Osteoblast (primary cell): Measurements from ENCODE around the gene SPATS2. TPM values are rescaled to one million over a fixed set of nuclear protein-coding genes. Genes with fewer than 3 reads are reported as not detected.

Experiments
- DNase-seq: peaks from one replicate; pipeline ENCODE4 v3.0.0; 2011; ENCODE audit warnings: low spot score, mixed read lengths; ENCODE audit not compliant: insufficient read length; ENCODE audit errors: missing footprints
- H2AFZ ChIP-seq: 2 replicates; pipeline ENCODE4 v1.6.0; 2011; ENCODE audit warnings: mild to moderate bottlenecking, low read length
- H3K27ac ChIP-seq: 2 replicates; pipeline ENCODE4 v1.5.1; 2011; ENCODE audit warnings: mild to moderate bottlenecking, low read depth, low read length, moderate library complexity
- H3K27me3 ChIP-seq: 2 replicates; pipeline ENCODE4 v1.6.0; 2012; ENCODE audit warnings: mild to moderate bottlenecking, control low read depth, inconsistent platforms, low read length, moderate library complexity; ENCODE audit not compliant: insufficient read depth
- H3K36me3 ChIP-seq: 2 replicates; pipeline ENCODE4 v1.5.1; 2011; ENCODE audit warnings: mild to moderate bottlenecking, low read length, control low read depth, moderate library complexity; ENCODE audit not compliant: insufficient read depth
- H3K4me1 ChIP-seq: 2 replicates; pipeline ENCODE4 v1.5.1; 2011; ENCODE audit warnings: mild to moderate bottlenecking, low read length, control low read depth, moderate library complexity; ENCODE audit not compliant: insufficient read depth
- H3K4me2 ChIP-seq: 2 replicates; pipeline ENCODE4 v1.6.0; 2011; ENCODE audit warnings: mild to moderate bottlenecking, low read length; ENCODE audit not compliant: insufficient read depth
- H3K4me3 ChIP-seq: fragments of 200-600 bp; sonication (generic); 3 replicates; pipeline ENCODE4 v1.5.1; 2012; ENCODE audit warnings: mild to moderate bottlenecking, low read length, inconsistent platforms; ENCODE audit not compliant: insufficient read depth
- H3K79me2 ChIP-seq: 2 replicates; pipeline ENCODE4 v1.6.0; 2012; ENCODE audit warnings: mild to moderate bottlenecking, low read length, control low read depth, inconsistent platforms; ENCODE audit not compliant: insufficient read depth
- H3K9me3 ChIP-seq: 2 replicates; pipeline ENCODE4 v1.5.1; 2011; ENCODE audit warnings: low read depth, low read length, control low read depth
- H4K20me1 ChIP-seq: 2 replicates; pipeline ENCODE4 v1.6.0; 2012; ENCODE audit warnings: mild to moderate bottlenecking, low read length, control low read depth; ENCODE audit not compliant: insufficient read depth
- total RNA-seq: library from RNA; depleted of rRNA; stranded (reverse); fragments of >200 nt; gene quantifications from 2 replicates; pipeline ENCODE4 v1.2.3, GENCODE V29; 2012
- TF ChIP-seq, protein P1 (sequence below): IDR thresholded peaks from 2 replicates; pipeline ENCODE4 v1.5.1; 2011; ENCODE audit warnings: mild to moderate bottlenecking, low read depth, low read length, moderate library complexity; ENCODE audit errors: extremely low read depth

SPATS2 gene
- total RNA-seq, 1 donor: 25.7 TPM

DNA sequence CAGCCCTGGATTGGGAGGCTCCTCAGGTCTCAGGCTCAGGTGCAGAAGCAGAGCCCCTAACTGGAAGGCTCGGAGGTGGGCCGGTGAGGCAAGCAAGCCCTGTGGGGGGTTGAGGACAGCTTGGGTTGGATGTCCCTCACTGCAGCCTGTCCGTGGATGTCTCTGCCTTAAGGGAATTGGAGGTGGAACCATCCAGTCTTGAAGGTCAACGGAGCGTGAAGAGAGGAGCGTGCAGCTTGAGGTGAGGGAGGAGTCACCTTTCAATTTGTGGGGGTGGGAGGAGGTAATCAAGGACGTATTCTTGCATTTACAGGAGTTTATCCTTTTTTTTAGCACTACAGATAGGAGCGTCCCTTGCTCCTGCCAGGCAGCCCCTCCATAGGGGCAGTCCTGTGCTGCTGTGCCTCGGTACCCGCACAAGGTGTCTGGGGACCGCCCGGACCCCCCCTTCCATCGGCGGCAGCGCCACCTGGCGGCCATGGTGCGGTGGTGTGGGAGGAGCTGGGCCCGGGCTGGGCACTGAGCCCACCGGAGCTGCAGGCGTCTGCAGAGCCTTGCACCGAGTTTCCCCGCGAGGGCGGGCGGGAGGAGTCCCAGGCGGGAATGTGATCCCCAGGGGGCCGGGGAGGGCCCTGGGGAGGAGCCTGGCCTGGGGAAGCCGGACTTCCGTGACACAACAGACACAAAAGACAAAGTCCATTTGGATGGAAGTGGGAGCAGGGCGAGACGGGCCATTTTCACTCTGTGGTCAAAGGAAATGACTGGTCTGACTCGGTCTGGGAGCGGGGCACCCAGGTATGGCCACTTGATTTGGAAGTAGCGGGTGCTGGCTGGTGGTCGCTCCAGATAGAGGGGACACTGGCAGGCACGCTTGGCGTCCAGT lies 19.7 kb upstream of the SPATS2 start:
- no peaks in the 10 kb centered on the region for H3K36me3 ChIP-seq
- H3K4me3 ChIP-seq: peak overlapping the region; percentile 67
- peaks cover 32% of the 10 kb centered on the region for H3K4me1 ChIP-seq
- DNase-seq: peak; percentile 100
- no peaks in the 10 kb centered on the region for H4K20me1 ChIP-seq
- TF ChIP-seq, protein P1, sequence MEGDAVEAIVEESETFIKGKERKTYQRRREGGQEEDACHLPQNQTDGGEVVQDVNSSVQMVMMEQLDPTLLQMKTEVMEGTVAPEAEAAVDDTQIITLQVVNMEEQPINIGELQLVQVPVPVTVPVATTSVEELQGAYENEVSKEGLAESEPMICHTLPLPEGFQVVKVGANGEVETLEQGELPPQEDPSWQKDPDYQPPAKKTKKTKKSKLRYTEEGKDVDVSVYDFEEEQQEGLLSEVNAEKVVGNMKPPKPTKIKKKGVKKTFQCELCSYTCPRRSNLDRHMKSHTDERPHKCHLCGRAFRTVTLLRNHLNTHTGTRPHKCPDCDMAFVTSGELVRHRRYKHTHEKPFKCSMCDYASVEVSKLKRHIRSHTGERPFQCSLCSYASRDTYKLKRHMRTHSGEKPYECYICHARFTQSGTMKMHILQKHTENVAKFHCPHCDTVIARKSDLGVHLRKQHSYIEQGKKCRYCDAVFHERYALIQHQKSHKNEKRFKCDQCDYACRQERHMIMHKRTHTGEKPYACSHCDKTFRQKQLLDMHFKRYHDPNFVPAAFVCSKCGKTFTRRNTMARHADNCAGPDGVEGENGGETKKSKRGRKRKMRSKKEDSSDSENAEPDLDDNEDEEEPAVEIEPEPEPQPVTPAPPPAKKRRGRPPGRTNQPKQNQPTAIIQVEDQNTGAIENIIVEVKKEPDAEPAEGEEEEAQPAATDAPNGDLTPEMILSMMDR: peak; percentile 86
- H3K79me2 ChIP-seq: no peaks in the 10 kb centered on the region
- peaks cover 38% of the 10 kb centered on the region for H3K27me3 ChIP-seq
- H2AFZ ChIP-seq: peak overlapping the region; percentile 86
- peak overlapping the region; percentile 89 for H3K4me2 ChIP-seq
- H3K9me3 ChIP-seq: no peaks in the 10 kb centered on the region
- no peak overlapping the region for H3K27ac ChIP-seq

DNA sequence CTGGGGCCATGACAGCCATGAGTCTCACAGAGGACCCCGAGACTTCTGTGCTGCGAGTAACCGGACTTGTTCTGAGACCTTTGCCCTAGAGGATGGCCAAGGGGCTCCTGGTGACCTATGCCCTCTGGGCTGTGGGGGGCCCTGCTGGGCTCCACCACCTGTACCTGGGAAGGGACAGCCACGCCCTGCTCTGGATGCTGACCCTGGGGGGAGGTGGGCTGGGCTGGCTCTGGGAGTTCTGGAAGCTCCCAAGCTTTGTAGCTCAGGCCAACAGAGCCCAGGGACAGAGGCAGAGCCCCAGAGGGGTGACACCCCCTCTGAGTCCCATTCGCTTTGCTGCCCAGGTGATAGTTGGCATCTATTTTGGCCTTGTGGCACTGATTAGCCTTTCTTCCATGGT lies 18.5 kb upstream of the SPATS2 start:
- no peaks in the 10 kb centered on the region for H3K79me2 ChIP-seq
- H3K4me3 ChIP-seq: no peak overlapping the region
- no peak overlapping the region for H2AFZ ChIP-seq
- H3K27me3 ChIP-seq: peaks cover 27% of the 10 kb centered on the region
- no peak overlapping the region for H3K27ac ChIP-seq
- DNase-seq: peak; percentile 25
- H3K4me2 ChIP-seq: no peak overlapping the region
- no peaks in the 10 kb centered on the region for H3K9me3 ChIP-seq
- no peaks in the 10 kb centered on the region for H4K20me1 ChIP-seq
- TF ChIP-seq, protein P1: no peak
- H3K36me3 ChIP-seq: no peaks in the 10 kb centered on the region
- peaks cover 23% of the 10 kb centered on the region for H3K4me1 ChIP-seq

DNA sequence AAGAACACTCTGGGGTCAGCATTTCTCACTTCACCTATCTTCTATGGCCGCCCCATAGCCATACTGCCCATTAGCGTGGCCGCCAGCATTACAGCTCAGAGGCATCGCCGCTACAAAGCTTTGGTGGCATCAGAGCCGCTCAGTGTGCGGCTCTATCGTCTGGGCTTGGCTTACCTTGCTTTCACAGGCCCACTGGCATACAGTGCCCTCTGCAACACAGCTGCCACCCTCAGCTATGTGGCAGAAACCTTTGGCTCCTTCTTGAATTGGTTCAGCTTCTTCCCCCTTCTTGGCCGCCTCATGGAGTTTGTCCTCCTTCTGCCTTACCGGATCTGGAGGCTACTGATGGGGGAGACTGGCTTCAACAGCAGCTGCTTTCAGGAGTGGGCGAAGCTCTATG lies 18.0 kb upstream of the SPATS2 start:
- Histone ChIP-seq H3K4me2 (no peak overlapping the region), H3K79me2 (no peaks in the 10 kb centered on the region), H2AFZ (no peak overlapping the region), H3K4me1 (peaks cover 23% of the 10 kb centered on the region), H3K27me3 (peaks cover 22% of the 10 kb centered on the region), H3K9me3 (no peaks in the 10 kb centered on the region), H4K20me1 (no peaks in the 10 kb centered on the region), H3K27ac (no peak overlapping the region), H3K36me3 (no peaks in the 10 kb centered on the region), H3K4me3 (no peak overlapping the region)
- TF ChIP-seq, protein P1: no peak
- DNase-seq: peak; percentile 71

DNA sequence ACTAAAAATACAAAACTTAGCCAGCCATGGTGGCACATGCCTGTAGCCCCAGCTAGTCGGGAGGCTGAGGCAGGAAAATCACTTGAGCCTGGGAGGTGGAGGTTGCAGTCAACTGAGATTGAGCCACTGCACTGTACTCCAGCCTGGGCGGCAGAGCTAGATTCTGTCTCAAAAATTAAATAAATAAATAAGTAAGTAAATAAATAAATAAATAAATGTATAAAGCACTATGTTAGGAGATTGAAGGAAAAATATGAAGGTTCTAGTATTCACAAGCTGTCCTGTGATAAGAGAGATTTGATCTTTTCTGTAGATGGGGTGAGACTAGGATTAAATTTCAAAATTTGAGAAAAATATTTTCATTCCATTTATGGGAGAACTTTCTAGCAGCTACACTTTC lies 14.9 kb upstream of the SPATS2 start:
- peaks cover 6% of the 10 kb centered on the region for H3K4me1 ChIP-seq
- no peak for DNase-seq
- peaks cover 2% of the 10 kb centered on the region for H3K27me3 ChIP-seq
- TF ChIP-seq, protein P1: no peak
- H4K20me1 ChIP-seq: no peaks in the 10 kb centered on the region
- H3K4me3 ChIP-seq: no peak overlapping the region
- no peak overlapping the region for H2AFZ ChIP-seq
- no peaks in the 10 kb centered on the region for H3K79me2 ChIP-seq
- no peak overlapping the region for H3K4me2 ChIP-seq
- no peaks in the 10 kb centered on the region for H3K9me3 ChIP-seq
- H3K27ac ChIP-seq: no peak overlapping the region
- no peaks in the 10 kb centered on the region for H3K36me3 ChIP-seq
